Glutamatergic neuron (in vitro differentiated cells): ENCODE measurements around the gene IER2. TPM values are rescaled to one million over a fixed set of nuclear protein-coding genes. Genes with fewer than 3 reads are reported as not detected.

Experiments used
- DNase-seq: peaks from one replicate; pipeline ENCODE4 v3.0.0; 2022
- H3K27ac Mint-ChIP-seq: one replicate; pipeline ENCODE4 v1.8.0; 2020; ENCODE audit warnings: mild to moderate bottlenecking, mixed read lengths, inconsistent platforms; ENCODE audit not compliant: unreplicated experiment
- H3K27me3 Mint-ChIP-seq: one replicate; pipeline ENCODE4 v1.8.0; 2020; ENCODE audit warnings: mild to moderate bottlenecking, moderate library complexity, mixed read lengths, inconsistent platforms; ENCODE audit not compliant: unreplicated experiment
- H3K36me3 Mint-ChIP-seq: one replicate; pipeline ENCODE4 v1.8.0; 2020; ENCODE audit warnings: mild to moderate bottlenecking, mixed read lengths, inconsistent platforms; ENCODE audit not compliant: unreplicated experiment
- H3K4me1 Mint-ChIP-seq: one replicate; pipeline ENCODE4 v1.8.0; 2020; ENCODE audit warnings: mild to moderate bottlenecking, low read depth, mixed read lengths, inconsistent platforms; ENCODE audit not compliant: unreplicated experiment
- H3K4me3 Mint-ChIP-seq: one replicate; pipeline ENCODE4 v1.8.0; 2020; ENCODE audit warnings: mild to moderate bottlenecking, mixed read lengths, inconsistent platforms; ENCODE audit not compliant: unreplicated experiment
- H3K9me3 Mint-ChIP-seq: one replicate; pipeline ENCODE4 v1.8.0; 2020; ENCODE audit warnings: mild to moderate bottlenecking, moderate library complexity, mixed read lengths, inconsistent platforms; ENCODE audit not compliant: unreplicated experiment
- CTCF ChIP-seq: fragments of 200-600 bp; sonication (generic); IDR thresholded peaks from one replicate; pipeline ENCODE4 v1.5.0; 2021; ENCODE audit not compliant: partially characterized antibody, unreplicated experiment
- total RNA-seq: library from RNA; stranded (reverse); fragmentation: NEBNext Ultra II Directional; extraction: Animal tissue kit (Norgen Biotek cat#: 25700); gene quantifications from one replicate; pipeline ENCODE4 v1.2.1, GENCODE V29; 2021; ENCODE audit not compliant: unreplicated experiment

IER2 gene
- total RNA-seq, 1 donor from 2014 or later = 109 TPM

GRCh38 chr19:13122980-13123957, 26.9 kb upstream of the IER2 start:
- no peak overlapping the region for H3K27ac Mint-ChIP-seq
- H3K9me3 Mint-ChIP-seq = peaks cover 5% of the 10 kb centered on the region
- no peak for DNase-seq
- H3K27me3 Mint-ChIP-seq = peaks cover 7% of the 10 kb centered on the region
- no peaks in the 10 kb centered on the region for H3K36me3 Mint-ChIP-seq
- no peak for TF ChIP-seq CTCF
- no peak overlapping the region for H3K4me3 Mint-ChIP-seq
- H3K4me1 Mint-ChIP-seq = peaks cover 11% of the 10 kb centered on the region

GRCh38 chr19:13127051-13127450, 23.2 kb upstream of the IER2 start:
- no peak overlapping the region for H3K4me3 Mint-ChIP-seq

GRCh38 chr19:13127811-13128575, 22.2 kb upstream of the IER2 start:
- TF ChIP-seq CTCF = no peak
- peaks cover 1% of the 10 kb centered on the region for H3K9me3 Mint-ChIP-seq
- no peak overlapping the region for H3K4me3 Mint-ChIP-seq
- no peak overlapping the region for H3K27ac Mint-ChIP-seq
- H3K27me3 Mint-ChIP-seq = no peaks in the 10 kb centered on the region
- no peak for DNase-seq
- no peaks in the 10 kb centered on the region for H3K36me3 Mint-ChIP-seq
- H3K4me1 Mint-ChIP-seq = no peaks in the 10 kb centered on the region

More at GRCh38 chr19:13127051-13127450, 23.2 kb upstream of the IER2 start:
- Mint-ChIP-seq H3K4me1 (peaks cover 3% of the 10 kb centered on the region), H3K27me3 (no peaks in the 10 kb centered on the region), H3K27ac (no peak overlapping the region), H3K9me3 (peaks cover 5% of the 10 kb centered on the region), H3K36me3 (no peaks in the 10 kb centered on the region)
- TF ChIP-seq CTCF = no peak
- DNase-seq = no peak

- no peak overlapping the region for H3K27ac Mint-ChIP-seq
- H3K9me3 Mint-ChIP-seq = peaks cover 1% of the 10 kb centered on the region
- H3K4me3 Mint-ChIP-seq = no peak overlapping the region
- no peaks in the 10 kb centered on the region for H3K4me1 Mint-ChIP-seq
- no peak for DNase-seq
- no peaks in the 10 kb centered on the region for H3K36me3 Mint-ChIP-seq
- no peaks in the 10 kb centered on the region for H3K27me3 Mint-ChIP-seq
- no peak for TF ChIP-seq CTCF
Observed at GRCh38 chr19:13128583-13128982, 21.6 kb upstream of the IER2 start.
